Measurements from ENCODE around the gene LPCAT2. TPM values are rescaled to one million over a fixed set of nuclear protein-coding genes. Genes with fewer than 3 reads are reported as not detected.

Gene LPCAT2
- total RNA-seq, 1 experiment from 2014 or later, result 7.1 TPM

DNA sequence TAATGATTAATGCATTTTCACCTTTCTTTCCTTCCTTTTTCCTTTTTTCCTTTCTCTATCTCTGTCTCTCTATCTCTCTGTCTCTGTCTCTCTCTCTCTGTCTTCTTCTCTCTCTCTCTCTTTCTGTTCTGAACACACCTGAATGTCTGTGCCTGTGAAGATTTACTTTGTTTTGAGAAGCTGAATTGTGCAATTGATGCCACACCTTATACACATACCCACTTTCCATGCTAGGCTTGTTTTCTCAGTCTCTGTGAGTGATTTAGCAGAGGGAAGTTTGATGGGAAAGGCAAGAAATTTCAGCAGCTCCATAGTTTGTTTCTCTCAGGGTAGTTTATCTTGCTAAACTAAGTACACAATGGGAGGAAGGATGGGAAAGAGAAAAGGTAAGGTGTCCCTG lies 48.3 kb downstream of the LPCAT2 start (continued):
- TF ChIP-seq NFYB (CRISPR knock-in tag; conservative IDR thresholded peaks at IDR 0.05; ENCODE audit: low read depth) (no peak), NR3C1 (CRISPR knock-in tag; conservative IDR thresholded peaks at IDR 0.05; ENCODE audit: low read depth) (no peak), MXD4 (CRISPR knock-in tag; IDR thresholded peaks at IDR 0.05; ENCODE audit: borderline replicate concordance) (no peak), ZNF416 (CRISPR knock-in tag; IDR thresholded peaks at IDR 0.05) (no peak), ZNF219 (CRISPR knock-in tag; IDR thresholded peaks at IDR 0.05; ENCODE audit: borderline replicate concordance) (no peak)
- TF ChIP-seq, protein P1, sequence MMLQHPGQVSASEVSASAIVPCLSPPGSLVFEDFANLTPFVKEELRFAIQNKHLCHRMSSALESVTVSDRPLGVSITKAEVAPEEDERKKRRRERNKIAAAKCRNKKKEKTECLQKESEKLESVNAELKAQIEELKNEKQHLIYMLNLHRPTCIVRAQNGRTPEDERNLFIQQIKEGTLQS (CRISPR knock-in tag; conservative IDR thresholded peaks at IDR 0.05), result no peak
- TF ChIP-seq, protein P2, sequence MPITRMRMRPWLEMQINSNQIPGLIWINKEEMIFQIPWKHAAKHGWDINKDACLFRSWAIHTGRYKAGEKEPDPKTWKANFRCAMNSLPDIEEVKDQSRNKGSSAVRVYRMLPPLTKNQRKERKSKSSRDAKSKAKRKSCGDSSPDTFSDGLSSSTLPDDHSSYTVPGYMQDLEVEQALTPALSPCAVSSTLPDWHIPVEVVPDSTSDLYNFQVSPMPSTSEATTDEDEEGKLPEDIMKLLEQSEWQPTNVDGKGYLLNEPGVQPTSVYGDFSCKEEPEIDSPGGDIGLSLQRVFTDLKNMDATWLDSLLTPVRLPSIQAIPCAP (CRISPR knock-in tag; IDR thresholded peaks at IDR 0.05), result no peak
- TF ChIP-seq, protein P3, sequence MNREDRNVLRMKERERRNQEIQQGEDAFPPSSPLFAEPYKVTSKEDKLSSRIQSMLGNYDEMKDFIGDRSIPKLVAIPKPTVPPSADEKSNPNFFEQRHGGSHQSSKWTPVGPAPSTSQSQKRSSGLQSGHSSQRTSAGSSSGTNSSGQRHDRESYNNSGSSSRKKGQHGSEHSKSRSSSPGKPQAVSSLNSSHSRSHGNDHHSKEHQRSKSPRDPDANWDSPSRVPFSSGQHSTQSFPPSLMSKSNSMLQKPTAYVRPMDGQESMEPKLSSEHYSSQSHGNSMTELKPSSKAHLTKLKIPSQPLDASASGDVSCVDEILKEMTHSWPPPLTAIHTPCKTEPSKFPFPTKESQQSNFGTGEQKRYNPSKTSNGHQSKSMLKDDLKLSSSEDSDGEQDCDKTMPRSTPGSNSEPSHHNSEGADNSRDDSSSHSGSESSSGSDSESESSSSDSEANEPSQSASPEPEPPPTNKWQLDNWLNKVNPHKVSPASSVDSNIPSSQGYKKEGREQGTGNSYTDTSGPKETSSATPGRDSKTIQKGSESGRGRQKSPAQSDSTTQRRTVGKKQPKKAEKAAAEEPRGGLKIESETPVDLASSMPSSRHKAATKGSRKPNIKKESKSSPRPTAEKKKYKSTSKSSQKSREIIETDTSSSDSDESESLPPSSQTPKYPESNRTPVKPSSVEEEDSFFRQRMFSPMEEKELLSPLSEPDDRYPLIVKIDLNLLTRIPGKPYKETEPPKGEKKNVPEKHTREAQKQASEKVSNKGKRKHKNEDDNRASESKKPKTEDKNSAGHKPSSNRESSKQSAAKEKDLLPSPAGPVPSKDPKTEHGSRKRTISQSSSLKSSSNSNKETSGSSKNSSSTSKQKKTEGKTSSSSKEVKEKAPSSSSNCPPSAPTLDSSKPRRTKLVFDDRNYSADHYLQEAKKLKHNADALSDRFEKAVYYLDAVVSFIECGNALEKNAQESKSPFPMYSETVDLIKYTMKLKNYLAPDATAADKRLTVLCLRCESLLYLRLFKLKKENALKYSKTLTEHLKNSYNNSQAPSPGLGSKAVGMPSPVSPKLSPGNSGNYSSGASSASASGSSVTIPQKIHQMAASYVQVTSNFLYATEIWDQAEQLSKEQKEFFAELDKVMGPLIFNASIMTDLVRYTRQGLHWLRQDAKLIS (CRISPR knock-in tag; IDR thresholded peaks at IDR 0.05; ENCODE audit: borderline replicate concordance), result no peak
- TF ChIP-seq, protein P4, sequence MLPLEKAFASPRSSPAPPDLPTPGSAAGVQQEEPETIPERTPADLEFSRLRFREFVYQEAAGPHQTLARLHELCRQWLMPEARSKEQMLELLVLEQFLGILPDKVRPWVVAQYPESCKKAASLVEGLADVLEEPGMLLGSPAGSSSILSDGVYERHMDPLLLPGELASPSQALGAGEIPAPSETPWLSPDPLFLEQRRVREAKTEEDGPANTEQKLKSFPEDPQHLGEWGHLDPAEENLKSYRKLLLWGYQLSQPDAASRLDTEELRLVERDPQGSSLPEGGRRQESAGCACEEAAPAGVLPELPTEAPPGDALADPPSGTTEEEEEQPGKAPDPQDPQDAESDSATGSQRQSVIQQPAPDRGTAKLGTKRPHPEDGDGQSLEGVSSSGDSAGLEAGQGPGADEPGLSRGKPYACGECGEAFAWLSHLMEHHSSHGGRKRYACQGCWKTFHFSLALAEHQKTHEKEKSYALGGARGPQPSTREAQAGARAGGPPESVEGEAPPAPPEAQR (CRISPR knock-in tag; IDR thresholded peaks at IDR 0.05), result no peak
- TF ChIP-seq, protein P5, sequence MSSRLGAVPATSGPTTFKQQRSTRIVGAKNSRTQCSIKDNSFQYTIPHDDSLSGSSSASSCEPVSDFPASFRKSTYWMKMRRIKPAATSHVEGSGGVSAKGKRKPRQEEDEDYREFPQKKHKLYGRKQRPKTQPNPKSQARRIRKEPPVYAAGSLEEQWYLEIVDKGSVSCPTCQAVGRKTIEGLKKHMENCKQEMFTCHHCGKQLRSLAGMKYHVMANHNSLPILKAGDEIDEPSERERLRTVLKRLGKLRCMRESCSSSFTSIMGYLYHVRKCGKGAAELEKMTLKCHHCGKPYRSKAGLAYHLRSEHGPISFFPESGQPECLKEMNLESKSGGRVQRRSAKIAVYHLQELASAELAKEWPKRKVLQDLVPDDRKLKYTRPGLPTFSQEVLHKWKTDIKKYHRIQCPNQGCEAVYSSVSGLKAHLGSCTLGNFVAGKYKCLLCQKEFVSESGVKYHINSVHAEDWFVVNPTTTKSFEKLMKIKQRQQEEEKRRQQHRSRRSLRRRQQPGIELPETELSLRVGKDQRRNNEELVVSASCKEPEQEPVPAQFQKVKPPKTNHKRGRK (CRISPR knock-in tag; IDR thresholded peaks at IDR 0.05; ENCODE audit: borderline replicate concordance), result no peak
- TF ChIP-seq, protein P6, sequence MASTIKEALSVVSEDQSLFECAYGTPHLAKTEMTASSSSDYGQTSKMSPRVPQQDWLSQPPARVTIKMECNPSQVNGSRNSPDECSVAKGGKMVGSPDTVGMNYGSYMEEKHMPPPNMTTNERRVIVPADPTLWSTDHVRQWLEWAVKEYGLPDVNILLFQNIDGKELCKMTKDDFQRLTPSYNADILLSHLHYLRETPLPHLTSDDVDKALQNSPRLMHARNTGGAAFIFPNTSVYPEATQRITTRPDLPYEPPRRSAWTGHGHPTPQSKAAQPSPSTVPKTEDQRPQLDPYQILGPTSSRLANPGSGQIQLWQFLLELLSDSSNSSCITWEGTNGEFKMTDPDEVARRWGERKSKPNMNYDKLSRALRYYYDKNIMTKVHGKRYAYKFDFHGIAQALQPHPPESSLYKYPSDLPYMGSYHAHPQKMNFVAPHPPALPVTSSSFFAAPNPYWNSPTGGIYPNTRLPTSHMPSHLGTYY (CRISPR knock-in tag; IDR thresholded peaks at IDR 0.05), result no peak

DNA sequence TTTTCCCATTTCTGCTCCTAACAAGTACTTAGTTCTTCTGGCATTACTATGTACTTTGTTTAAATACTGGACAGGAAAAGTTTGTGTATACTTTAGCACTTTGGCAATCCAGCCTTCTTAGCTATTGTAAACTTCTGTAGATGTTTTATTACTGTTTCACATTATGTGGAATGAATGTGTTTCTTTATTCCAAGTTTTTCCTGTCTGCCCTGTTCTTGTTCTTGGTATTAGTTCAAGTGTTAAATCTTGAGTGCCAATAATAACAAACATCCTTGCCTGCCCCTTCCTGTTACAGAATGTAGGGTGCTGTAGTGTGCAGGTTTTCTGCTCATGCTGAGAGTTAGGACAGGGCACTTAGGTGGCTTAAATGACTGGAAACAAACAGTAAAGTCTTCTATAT lies 50.4 kb downstream of the LPCAT2 start:
- Mint-ChIP-seq H3K4me3 (no peak overlapping the region), H3K4me1 (no peaks in the 10 kb centered on the region), H3K27me3 (ENCODE audit: low read depth) (no peaks in the 10 kb centered on the region), H3K27ac (no peak overlapping the region), H3K9me3 (no peaks in the 10 kb centered on the region), H3K36me3 (no peaks in the 10 kb centered on the region)
- ATAC-seq (no peak), DNase-seq (ENCODE audit: low spot score) (no peak)
- CTCF ChIA-PET, result interaction anchor here (0.6 kb wide), 1 partner anchor 95 kb away, joined by 3 read pairs; no protein-coding TSS in a partner anchor
- POLR2A ChIA-PET, result no interaction called here
- TF ChIP-seq NFATC4 (CRISPR knock-in tag; IDR thresholded peaks at IDR 0.05), result no peak
- TF ChIP-seq, protein P7, sequence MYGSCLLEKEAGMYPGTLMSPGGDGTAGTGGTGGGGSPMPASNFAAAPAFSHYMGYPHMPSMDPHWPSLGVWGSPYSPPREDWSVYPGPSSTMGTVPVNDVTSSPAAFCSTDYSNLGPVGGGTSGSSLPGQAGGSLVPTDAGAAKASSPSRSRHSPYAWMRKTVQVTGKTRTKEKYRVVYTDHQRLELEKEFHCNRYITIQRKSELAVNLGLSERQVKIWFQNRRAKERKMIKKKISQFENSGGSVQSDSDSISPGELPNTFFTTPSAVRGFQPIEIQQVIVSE (CRISPR knock-in tag; IDR thresholded peaks at IDR 0.05; ENCODE audit: borderline replicate concordance), result no peak
- TF ChIP-seq, protein P5 (CRISPR knock-in tag; IDR thresholded peaks at IDR 0.05; ENCODE audit: borderline replicate concordance), result no peak
- TF ChIP-seq, protein P8, sequence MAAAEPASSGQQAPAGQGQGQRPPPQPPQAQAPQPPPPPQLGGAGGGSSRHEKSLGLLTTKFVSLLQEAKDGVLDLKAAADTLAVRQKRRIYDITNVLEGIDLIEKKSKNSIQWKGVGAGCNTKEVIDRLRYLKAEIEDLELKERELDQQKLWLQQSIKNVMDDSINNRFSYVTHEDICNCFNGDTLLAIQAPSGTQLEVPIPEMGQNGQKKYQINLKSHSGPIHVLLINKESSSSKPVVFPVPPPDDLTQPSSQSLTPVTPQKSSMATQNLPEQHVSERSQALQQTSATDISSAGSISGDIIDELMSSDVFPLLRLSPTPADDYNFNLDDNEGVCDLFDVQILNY (CRISPR knock-in tag; IDR thresholded peaks at IDR 0.05), result no peak
- TF ChIP-seq, protein P9, sequence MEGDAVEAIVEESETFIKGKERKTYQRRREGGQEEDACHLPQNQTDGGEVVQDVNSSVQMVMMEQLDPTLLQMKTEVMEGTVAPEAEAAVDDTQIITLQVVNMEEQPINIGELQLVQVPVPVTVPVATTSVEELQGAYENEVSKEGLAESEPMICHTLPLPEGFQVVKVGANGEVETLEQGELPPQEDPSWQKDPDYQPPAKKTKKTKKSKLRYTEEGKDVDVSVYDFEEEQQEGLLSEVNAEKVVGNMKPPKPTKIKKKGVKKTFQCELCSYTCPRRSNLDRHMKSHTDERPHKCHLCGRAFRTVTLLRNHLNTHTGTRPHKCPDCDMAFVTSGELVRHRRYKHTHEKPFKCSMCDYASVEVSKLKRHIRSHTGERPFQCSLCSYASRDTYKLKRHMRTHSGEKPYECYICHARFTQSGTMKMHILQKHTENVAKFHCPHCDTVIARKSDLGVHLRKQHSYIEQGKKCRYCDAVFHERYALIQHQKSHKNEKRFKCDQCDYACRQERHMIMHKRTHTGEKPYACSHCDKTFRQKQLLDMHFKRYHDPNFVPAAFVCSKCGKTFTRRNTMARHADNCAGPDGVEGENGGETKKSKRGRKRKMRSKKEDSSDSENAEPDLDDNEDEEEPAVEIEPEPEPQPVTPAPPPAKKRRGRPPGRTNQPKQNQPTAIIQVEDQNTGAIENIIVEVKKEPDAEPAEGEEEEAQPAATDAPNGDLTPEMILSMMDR (IDR thresholded peaks at IDR 0.05), result no peak
- TF ChIP-seq, protein P10, sequence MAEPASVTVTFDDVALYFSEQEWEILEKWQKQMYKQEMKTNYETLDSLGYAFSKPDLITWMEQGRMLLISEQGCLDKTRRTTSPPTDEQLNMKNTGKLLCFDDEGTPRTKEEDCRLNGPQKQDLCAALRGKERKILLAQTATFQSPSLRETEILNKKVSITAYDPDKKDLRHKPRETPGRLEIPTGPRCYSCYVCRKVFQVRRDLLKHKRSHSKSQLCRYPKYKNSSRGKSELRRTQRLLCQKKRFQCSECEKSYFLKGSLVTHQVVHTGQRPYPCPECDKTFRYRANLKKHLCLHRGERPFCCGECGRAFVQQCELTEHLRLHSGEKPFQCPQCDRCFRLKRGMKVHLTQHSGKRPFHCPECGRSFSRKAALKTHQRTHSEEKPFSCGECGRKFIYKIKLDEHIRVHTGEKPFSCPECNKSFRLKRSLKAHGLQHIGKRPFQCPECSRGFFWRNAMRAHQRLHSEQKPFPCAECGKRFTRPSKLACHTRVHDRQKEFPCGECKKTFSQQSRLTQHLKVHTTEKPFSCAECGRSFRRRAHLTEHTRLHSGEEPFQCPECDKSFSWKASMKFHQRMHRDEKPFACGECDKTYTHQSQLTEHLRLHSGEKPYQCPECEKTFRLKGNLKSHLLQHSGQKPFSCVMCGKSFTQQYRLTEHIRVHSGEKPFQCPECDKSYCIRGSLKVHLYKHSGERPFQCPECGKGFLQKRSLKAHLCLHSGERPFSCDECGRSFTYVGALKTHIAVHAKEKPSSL (CRISPR knock-in tag; conservative IDR thresholded peaks at IDR 0.05), result no peak
